HL-60 (cell line): Measurements from ENCODE around the gene GID4.

Source experiments
- DNase-seq, 2 experiments: peaks; one replicate each; pipeline ENCODE4 v3.0.0-alpha.2; 2010 to 2020; ENCODE audit warnings: low read depth in 1 of 2, low spot score in 1 of 2
- H3K27ac ChIP-seq: fragments of 250-450 bp; sonication (Bioruptor Pico); replicated peaks from 2 replicates; pipeline ENCODE4 v1.5.1; 2020; ENCODE audit warnings: mild to moderate bottlenecking, moderate library complexity
- H3K27me3 ChIP-seq: fragments of 250-450 bp; sonication (Bioruptor Pico); 2 replicates; pipeline ENCODE4 v1.5.1; 2021; ENCODE audit warnings: mild to moderate bottlenecking, moderate library complexity; ENCODE audit not compliant: insufficient read depth, poor library complexity, severe bottlenecking
- H3K4me3 ChIP-seq: replicated peaks from 2 replicates; pipeline ENCODE4 v1.5.1; 2011; ENCODE audit warnings: mild to moderate bottlenecking, control low read depth, low read length; ENCODE audit not compliant: insufficient read depth
- CTCF ChIP-seq: IDR thresholded peaks from one replicate; pipeline ENCODE4 v1.5.1; 2011; ENCODE audit warnings: low read length, control low read depth, inconsistent platforms; ENCODE audit not compliant: insufficient read depth
- GABPA ChIP-seq: IDR thresholded peaks from 2 replicates; pipeline ENCODE4 v1.6.1; 2012; ENCODE audit warnings: low read depth
- POLR2AphosphoS5 ChIP-seq: IDR thresholded peaks from 2 replicates; pipeline ENCODE4 v1.6.1; 2012; ENCODE audit warnings: low read depth
- REST ChIP-seq: IDR thresholded peaks from 2 replicates; pipeline ENCODE4 v1.6.1; 2012; ENCODE audit warnings: low read depth; ENCODE audit not compliant: insufficient replicate concordance
- SPI1 ChIP-seq: IDR thresholded peaks from 2 replicates; pipeline ENCODE4 v1.6.1; 2012; ENCODE audit warnings: low read depth, mild to moderate bottlenecking, borderline replicate concordance

The GID4 gene

GRCh38 chr17:18035704-18036103 is 3.5 kb upstream of the GID4 start:
- Histone ChIP-seq H3K27me3 (no peaks in the 10 kb centered on the region), H3K4me3 (no peak overlapping the region), H3K27ac (no peak overlapping the region)
- no peak for DNase-seq
- no peak for TF ChIP-seq SPI1
- TF ChIP-seq GABPA = no peak
- TF ChIP-seq REST = no peak

- Histone ChIP-seq H3K4me3 (no peak overlapping the region), H3K27ac (peak overlapping the region; percentile 36; the same call in 1 of the 2 replicates), H3K27me3 (no peaks in the 10 kb centered on the region)
- peak in 1 of 2 experiments; percentile 59 for DNase-seq
- TF ChIP-seq SPI1 = peak; percentile 29; the same call in 1 of the 2 replicates
- TF ChIP-seq CTCF = no peak
- no peak for TF ChIP-seq GABPA
Measured at GRCh38 chr17:18037486-18037885, 1.7 kb upstream of the GID4 start.

GRCh38 chr17:18038149-18038850 is 908 bp upstream of the GID4 start:
- peak in 1 of 2 experiments; percentile 58 for DNase-seq

More at GRCh38 chr17:18038149-18038850, 908 bp upstream of the GID4 start:
- peak overlapping the region; percentile 79 for H3K27ac ChIP-seq
- no peaks in the 10 kb centered on the region for H3K27me3 ChIP-seq
- no peak for TF ChIP-seq GABPA
- no peak for TF ChIP-seq CTCF
- no peak for TF ChIP-seq POLR2AphosphoS5
- no peak for TF ChIP-seq REST
- no peak for TF ChIP-seq SPI1
- H3K4me3 ChIP-seq = peak overlapping the region; percentile 83
